BLaER1 treated with 17β-estradiol and CSF1 and Interleukin-3, amounts not matched to agents 10 nM and 100 nM (cell line): ENCODE data around the gene ERBB2.

Source experiments
- H3K27ac ChIP-seq, 11 experiments: shearing (Covaris generic); formaldehyde crosslinking; 2 replicates each; pipeline ENCODE4 v1.8.1; 2022
- H3K27me3 ChIP-seq, 11 experiments: shearing (Covaris generic); formaldehyde crosslinking; 2 replicates each; pipeline ENCODE4 v1.8.1; 2022
- H3K36me3 ChIP-seq, 11 experiments: shearing (Covaris generic); formaldehyde crosslinking; 2 replicates each; pipeline ENCODE4 v1.8.1; 2022
- H3K4me1 ChIP-seq, 10 experiments: shearing (Covaris generic); formaldehyde crosslinking; 2 replicates each; pipeline ENCODE4 v1.8.1; 2022
- H3K4me2 ChIP-seq, 11 experiments: shearing (Covaris generic); formaldehyde crosslinking; 2 replicates each; pipeline ENCODE4 v1.8.1; 2022
- H3K4me3 ChIP-seq, 10 experiments: shearing (Covaris generic); formaldehyde crosslinking; 2 replicates each; pipeline ENCODE4 v1.8.1; 2022
- H3K9ac ChIP-seq, 11 experiments: shearing (Covaris generic); formaldehyde crosslinking; 2 replicates each; pipeline ENCODE4 v1.8.1; 2022
- H3K9me3 ChIP-seq, 11 experiments: shearing (Covaris generic); formaldehyde crosslinking; replicated peaks in 1 of 11; 2 replicates each; pipeline ENCODE4 v1.8.1; 2022
- H4K20me1 ChIP-seq, 11 experiments: shearing (Covaris generic); formaldehyde crosslinking; 2 replicates each; pipeline ENCODE4 v1.8.1; 2022
- Cebpa-rat ChIP-seq, 11 experiments: shearing (Covaris generic); IDR thresholded peaks; 2 replicates each; pipeline ENCODE4 v1.8.1; 2022

Gene ERBB2

GRCh38 chr17:39674179-39674578 lies 25.7 kb upstream of the ERBB2 start:
- Histone ChIP-seq H3K4me3 (peak overlapping the region in 1 of 10 experiments; percentile 24; a peak in 2 of 20 replicates), H3K27me3 (peaks cover 6 to 24% (median 13%) of the 10 kb centered on the region in 11 experiments), H3K9me3 (no peaks in the 10 kb centered on the region), H4K20me1 (peaks cover 0 to 43% (median 0%) of the 10 kb centered on the region in 11 experiments; a peak in 2 of 22 replicates), H3K4me2 (peak overlapping the region; percentile 75 to 97 (median 89)), H3K36me3 (no peaks in the 10 kb centered on the region; a peak in 1 of 22 replicates), H3K9ac (peak overlapping the region in 8 of 11 experiments; percentile 16 to 78 (median 62); a peak in 12 of 22 replicates), H3K27ac (peak overlapping the region in 8 of 11 experiments; percentile 61 to 84 (median 79); a peak in 16 of 22 replicates), H3K4me1 (peaks cover 52 to 91% (median 78%) of the 10 kb centered on the region in 10 experiments)
- TF ChIP-seq Cebpa-rat (IDR thresholded peaks at IDR 0.05): no peak

- peaks cover 0 to 36% (median 0%) of the 10 kb centered on the region in 11 experiments; a peak in 2 of 22 replicates for H4K20me1 ChIP-seq
- TF ChIP-seq Cebpa-rat (IDR thresholded peaks at IDR 0.05): peak in 2 of 11 experiments; percentile 13 to 25; a peak in 2 of 22 replicates
- peaks cover 59 to 91% (median 84%) of the 10 kb centered on the region in 10 experiments for H3K4me1 ChIP-seq
- H3K9ac ChIP-seq: peak overlapping the region; percentile 26 to 78 (median 58); a peak in 21 of 22 replicates
- H3K27ac ChIP-seq: peak overlapping the region in 10 of 11 experiments; percentile 14 to 84 (median 76); a peak in 18 of 22 replicates
- no peaks in the 10 kb centered on the region for H3K9me3 ChIP-seq
- no peaks in the 10 kb centered on the region; a peak in 1 of 22 replicates for H3K36me3 ChIP-seq
- peak overlapping the region; percentile 75 to 97 (median 89) for H3K4me2 ChIP-seq
- H3K4me3 ChIP-seq: peak overlapping the region in 4 of 10 experiments; percentile 24 to 42 (median 36); a peak in 5 of 20 replicates
- peaks cover 0 to 18% (median 6%) of the 10 kb centered on the region in 11 experiments; a peak in 16 of 22 replicates for H3K27me3 ChIP-seq
Observed at GRCh38 chr17:39674702-39675389, 25.0 kb upstream of the ERBB2 start.

- Histone ChIP-seq H3K4me3 (peak overlapping the region in 5 of 10 experiments; percentile 1 to 42 (median 36); a peak in 6 of 20 replicates), H3K27ac (peak overlapping the region in 9 of 11 experiments; percentile 40 to 84 (median 79); a peak in 17 of 22 replicates), H3K36me3 (no peaks in the 10 kb centered on the region; a peak in 1 of 22 replicates), H3K27me3 (peaks cover 0 to 11% (median 0%) of the 10 kb centered on the region in 11 experiments; a peak in 6 of 22 replicates), H4K20me1 (peaks cover 0 to 34% (median 0%) of the 10 kb centered on the region in 11 experiments; a peak in 2 of 22 replicates), H3K9me3 (no peaks in the 10 kb centered on the region), H3K4me2 (peak overlapping the region; percentile 75 to 97 (median 89)), H3K4me1 (peaks cover 66 to 97% (median 91%) of the 10 kb centered on the region in 10 experiments), H3K9ac (peak overlapping the region; percentile 26 to 78 (median 58); a peak in 21 of 22 replicates)
- no peak for TF ChIP-seq Cebpa-rat (IDR thresholded peaks at IDR 0.05)
Observed at GRCh38 chr17:39675390-39676082, 24.3 kb upstream of the ERBB2 start.

- no peaks in the 10 kb centered on the region for H3K9me3 ChIP-seq
- H3K4me2 ChIP-seq: peak overlapping the region; percentile 75 to 97 (median 89)
- peaks cover 0 to 32% (median 0%) of the 10 kb centered on the region in 11 experiments; a peak in 2 of 22 replicates for H4K20me1 ChIP-seq
- peaks cover 69 to 100% (median 98%) of the 10 kb centered on the region in 10 experiments for H3K4me1 ChIP-seq
- peak overlapping the region in 9 of 11 experiments; percentile 18 to 78 (median 63); a peak in 17 of 22 replicates for H3K9ac ChIP-seq
- H3K27ac ChIP-seq: peak overlapping the region in 9 of 11 experiments; percentile 13 to 84 (median 79); a peak in 17 of 22 replicates
- H3K36me3 ChIP-seq: peaks cover 0 to 4% (median 0%) of the 10 kb centered on the region in 11 experiments; a peak in 2 of 22 replicates
- no peak for TF ChIP-seq Cebpa-rat (IDR thresholded peaks at IDR 0.05)
- peaks cover 0 to 4% (median 0%) of the 10 kb centered on the region in 11 experiments; a peak in 4 of 22 replicates for H3K27me3 ChIP-seq
- H3K4me3 ChIP-seq: peak overlapping the region in 4 of 10 experiments; percentile 1 to 42 (median 30); a peak in 2 of 20 replicates
Observed at GRCh38 chr17:39676198-39676819, 23.6 kb upstream of the ERBB2 start.

- H3K36me3 ChIP-seq: peaks cover 0 to 4% (median 0%) of the 10 kb centered on the region in 11 experiments; a peak in 2 of 22 replicates
- H3K4me2 ChIP-seq: peak overlapping the region; percentile 75 to 97 (median 89)
- no peaks in the 10 kb centered on the region for H3K27me3 ChIP-seq
- TF ChIP-seq Cebpa-rat (IDR thresholded peaks at IDR 0.05): no peak
- H3K27ac ChIP-seq: peak overlapping the region in 7 of 11 experiments; percentile 61 to 84 (median 79); a peak in 10 of 22 replicates
- H4K20me1 ChIP-seq: peaks cover 0 to 24% (median 0%) of the 10 kb centered on the region in 11 experiments; a peak in 2 of 22 replicates
- H3K4me1 ChIP-seq: peaks cover 69 to 94% (median 92%) of the 10 kb centered on the region in 10 experiments
- peak overlapping the region in 5 of 11 experiments; percentile 56 to 78 (median 75); a peak in 4 of 22 replicates for H3K9ac ChIP-seq
- H3K9me3 ChIP-seq: no peaks in the 10 kb centered on the region
- no peak overlapping the region for H3K4me3 ChIP-seq
Observed at GRCh38 chr17:39677072-39677471, 22.8 kb upstream of the ERBB2 start.

- Histone ChIP-seq H3K4me2 (peak overlapping the region; percentile 75 to 97 (median 89)), H4K20me1 (peaks cover 0 to 18% (median 0%) of the 10 kb centered on the region in 11 experiments; a peak in 2 of 22 replicates), H3K27ac (peak overlapping the region in 7 of 11 experiments; percentile 20 to 84 (median 79); a peak in 11 of 22 replicates), H3K9ac (peak overlapping the region in 4 of 11 experiments; percentile 18 to 78 (median 54); a peak in 7 of 22 replicates), H3K36me3 (peaks cover 0 to 4% (median 0%) of the 10 kb centered on the region in 11 experiments; a peak in 3 of 22 replicates), H3K4me1 (peaks cover 69 to 88% (median 86%) of the 10 kb centered on the region in 10 experiments), H3K9me3 (no peaks in the 10 kb centered on the region), H3K27me3 (no peaks in the 10 kb centered on the region), H3K4me3 (no peak overlapping the region)
- TF ChIP-seq Cebpa-rat (IDR thresholded peaks at IDR 0.05): no peak
Observed at GRCh38 chr17:39677542-39678339, 22.1 kb upstream of the ERBB2 start.
